Upper lobe of left lung (tissue), 4 donors: ENCODE data around the gene OSBP2.

Source experiments
- CTCF ChIP-seq, 6 experiments: fragments of 450-650 bp in 4 of 6; fragments of 200-600 bp in 2 of 6; sonication (generic) in 2 of 6; IDR thresholded peaks; one replicate each; pipeline ENCODE4 v1.5.1; 2016 to 2019; ENCODE audit warnings: antibody characterized with exemption in 6 of 6
- EP300 ChIP-seq, 4 donors: sonication (generic); formaldehyde crosslinking; IDR thresholded peaks; one replicate each; pipeline ENCODE4 v1.5.1; 2017; ENCODE audit warnings: antibody characterized with exemption in 4 of 4, control low read depth in 2 of 4
- POLR2AphosphoS5 ChIP-seq, 2 donors: sonication (generic); formaldehyde crosslinking; IDR thresholded peaks; one replicate each; pipeline ENCODE4 v1.5.1; 2017; ENCODE audit warnings: antibody characterized with exemption in 2 of 2

GRCh38 chr22:30903876-30904460 is 209.3 kb downstream of the OSBP2 start:
- no peak for TF ChIP-seq EP300 (IDR thresholded peaks at IDR 0.05)
- TF ChIP-seq CTCF (IDR thresholded peaks at IDR 0.05) = no peak
- TF ChIP-seq POLR2AphosphoS5 (IDR thresholded peaks at IDR 0.05) = no peak
